ENCODE data around the gene SLCO2B1.

- TF ChIP-seq GTF2F1 (IDR thresholded peaks at IDR 0.05; ENCODE audit: borderline replicate concordance, low read depth, low read length) (no peak), EP300 (IDR thresholded peaks at IDR 0.05; ENCODE audit: borderline replicate concordance in 1 of 2, low read depth in 2 of 2, low read length in 2 of 2) (no peak), SP1 (IDR thresholded peaks at IDR 0.05; ENCODE audit: low read depth, low read length) (no peak)
Measured at GRCh38 chr11:75200051-75200450, 49.1 kb downstream of the SLCO2B1 start.

All from H1 (cell line).